Hepatocyte (in vitro differentiated cells): ENCODE data around the gene CMIP.

Experiments used
- CTCF ChIP-seq: fragments of 200-600 bp; sonication (generic); IDR thresholded peaks from 2 replicates; pipeline ENCODE4 v1.5.1; 2016; ENCODE audit warnings: antibody characterized with exemption, mild to moderate bottlenecking; ENCODE audit not compliant: poor library complexity
- EZH2 ChIP-seq: fragments of 200-600 bp; sonication (generic); IDR thresholded peaks from 2 replicates; pipeline ENCODE4 v1.6.1; 2016; ENCODE audit warnings: antibody characterized with exemption, mild to moderate bottlenecking, borderline replicate concordance
- EZH2phosphoT487 ChIP-seq: fragments of 200-600 bp; sonication (generic); IDR thresholded peaks from one replicate; pipeline ENCODE4 v1.6.1; 2018; ENCODE audit warnings: antibody characterized with exemption, mild to moderate bottlenecking, low read depth, moderate library complexity; ENCODE audit not compliant: unreplicated experiment, severe bottlenecking

GRCh38 chr16:81551151-81551808 is 106.7 kb downstream of the CMIP start:
- TF ChIP-seq CTCF = no peak
- TF ChIP-seq EZH2 = no peak
- TF ChIP-seq EZH2phosphoT487 = no peak
